Heart left ventricle (tissue), 13 donors: Measurements from ENCODE around the gene UCMA.

Experiments
- CTCF ChIP-seq, 12 donors: fragments of 200-600 bp; sonication (generic) in 4 of 12; IDR thresholded peaks; one replicate each; pipeline versions ENCODE4 v1.5.0 to v1.8.0; 2018 to 2022; ENCODE audit warnings: antibody characterized with exemption in 12 of 12, mild to moderate bottlenecking in 5 of 12
- POLR2A ChIP-seq, 2 donors: fragments of 450-650 bp; IDR thresholded peaks; one replicate each; pipeline ENCODE4 v1.6.1; 2017; ENCODE audit warnings: antibody characterized with exemption in 2 of 2, mild to moderate bottlenecking in 2 of 2, moderate library complexity in 2 of 2
- donor health status: ischemic (EF 13 %, LVEDD 7.1; RV severe dilation, severe dysfunction).
- donor health status: DM: no; HTN: yes; CAD: no.
- donor health status: DM: no; HTN: no; CAD: no.
- donor health status: ischemic (EF 25% LVEDD 6.9; RV normal size, moderate dysfunction).
- donor health status: ischemic (EF 25% LVEDD 5.7; RV mildly dilated, moderate dysfunction).
- donor health status: ischemic (EF 35%, LVEDD 5.7; RV mildly dilated, moderate dysfunction).
- donor health status: nonischemic (EF 11% LVEDD 7.7; RV severe dilation, severe dysfunction).
- donor health status: DM: yes; HTN: yes; CAD: no.
- donor health status: PGD.
- donor health status: ischemic (EF 29% LVEDD 5.4; RV normal size, mild dysfunction).
- donor health status: nonischemic (EF 23%, LVEDD 6.1; RV moderate dilation, normal function).

- TF ChIP-seq CTCF (IDR thresholded peaks at IDR 0.05) (no peak), POLR2A (IDR thresholded peaks at IDR 0.05) (no peak)
These were observed 39.2 kb downstream of the UCMA start for GRCh38 chr10:13195016-13195415.
